SU-DHL-6 (cell line): Measurements from ENCODE around the gene IARS2.

Source experiments
- H2AFZ ChIP-seq: fragments of 200-600 bp; sonication (generic); 2 replicates; pipeline ENCODE4 v1.6.1; 2014; ENCODE audit warnings: low read depth, mild to moderate bottlenecking, moderate library complexity, mixed read lengths, antibody characterized with exemption, low read length; ENCODE audit not compliant: severe bottlenecking
- H3F3A ChIP-seq: fragments of 200-600 bp; shearing (Covaris generic); 2 replicates; pipeline ENCODE4 v1.6.0; 2016; ENCODE audit warnings: antibody characterized with exemption, mild to moderate bottlenecking; ENCODE audit not compliant: insufficient read depth
- H3K27ac ChIP-seq: fragments of 200-600 bp; sonication (generic); 2 replicates; pipeline ENCODE4 v1.5.1; 2016; ENCODE audit warnings: low read depth, mild to moderate bottlenecking, low read length, moderate library complexity, mixed read lengths
- H3K27me3 ChIP-seq: fragments of 200-600 bp; sonication (generic), shearing (Covaris generic); 2 replicates; pipeline ENCODE4 v1.6.0; 2014; ENCODE audit warnings: mild to moderate bottlenecking, low read length
- H3K36me3 ChIP-seq: fragments of 200-600 bp; sonication (generic); 2 replicates; pipeline ENCODE4 v1.6.1; 2014; ENCODE audit warnings: mild to moderate bottlenecking, low read length, mixed read lengths
- H3K4me2 ChIP-seq: fragments of 300-600, 200-600 bp; shearing (Covaris generic), sonication (generic); 2 replicates; pipeline ENCODE4 v1.6.0; 2014; ENCODE audit warnings: low read length, low read depth, mild to moderate bottlenecking; ENCODE audit not compliant: poor library complexity, severe bottlenecking
- H3K4me3 ChIP-seq: fragments of 200-600 bp; sonication (generic); 2 replicates; pipeline ENCODE4 v1.5.1; 2014; ENCODE audit warnings: antibody characterized with exemption, low read length, mild to moderate bottlenecking, mixed read lengths; ENCODE audit not compliant: insufficient read depth, poor library complexity, severe bottlenecking
- H3K79me2 ChIP-seq: fragments of 200-600 bp; sonication (generic); 2 replicates; pipeline ENCODE4 v1.6.1; 2014; ENCODE audit warnings: mild to moderate bottlenecking, low read length, moderate library complexity; ENCODE audit not compliant: insufficient read depth
- H3K9ac ChIP-seq: fragments of 200-600 bp; sonication (generic); 2 replicates; pipeline ENCODE4 v1.7.0; 2014; ENCODE audit warnings: mild to moderate bottlenecking, low read length
- H3K9me2 ChIP-seq: fragments of 200-600 bp; sonication (generic); replicated peaks from 2 replicates; pipeline ENCODE4 v1.6.1; 2014; ENCODE audit warnings: low read length; ENCODE audit not compliant: insufficient read depth
- H3K9me3 ChIP-seq: fragments of 200-600 bp; sonication (generic); 2 replicates; pipeline ENCODE4 v1.6.1; 2014; ENCODE audit warnings: low read length, mixed read lengths; ENCODE audit not compliant: insufficient read depth
- H4K20me1 ChIP-seq: fragments of 200-600 bp; sonication (generic); 2 replicates; pipeline ENCODE4 v1.6.1; 2014; ENCODE audit warnings: low read depth, mild to moderate bottlenecking, antibody characterized with exemption, low read length, moderate library complexity, mixed read lengths
- CTCF ChIP-seq: fragments of 200-600 bp; sonication (generic); IDR thresholded peaks from one replicate; pipeline ENCODE4 v1.5.1; 2017; ENCODE audit warnings: antibody characterized with exemption, mild to moderate bottlenecking, low read length, moderate library complexity; ENCODE audit not compliant: insufficient read depth, poor library complexity, severe bottlenecking
- EZH2phosphoT487 ChIP-seq: fragments of 200-600 bp; sonication (generic), shearing (Covaris generic); conservative IDR thresholded peaks from 2 replicates; pipeline ENCODE4 v1.6.1; 2018; ENCODE audit warnings: mild to moderate bottlenecking, antibody characterized with exemption, low read length, moderate library complexity, mixed read lengths

Gene IARS2

DNA sequence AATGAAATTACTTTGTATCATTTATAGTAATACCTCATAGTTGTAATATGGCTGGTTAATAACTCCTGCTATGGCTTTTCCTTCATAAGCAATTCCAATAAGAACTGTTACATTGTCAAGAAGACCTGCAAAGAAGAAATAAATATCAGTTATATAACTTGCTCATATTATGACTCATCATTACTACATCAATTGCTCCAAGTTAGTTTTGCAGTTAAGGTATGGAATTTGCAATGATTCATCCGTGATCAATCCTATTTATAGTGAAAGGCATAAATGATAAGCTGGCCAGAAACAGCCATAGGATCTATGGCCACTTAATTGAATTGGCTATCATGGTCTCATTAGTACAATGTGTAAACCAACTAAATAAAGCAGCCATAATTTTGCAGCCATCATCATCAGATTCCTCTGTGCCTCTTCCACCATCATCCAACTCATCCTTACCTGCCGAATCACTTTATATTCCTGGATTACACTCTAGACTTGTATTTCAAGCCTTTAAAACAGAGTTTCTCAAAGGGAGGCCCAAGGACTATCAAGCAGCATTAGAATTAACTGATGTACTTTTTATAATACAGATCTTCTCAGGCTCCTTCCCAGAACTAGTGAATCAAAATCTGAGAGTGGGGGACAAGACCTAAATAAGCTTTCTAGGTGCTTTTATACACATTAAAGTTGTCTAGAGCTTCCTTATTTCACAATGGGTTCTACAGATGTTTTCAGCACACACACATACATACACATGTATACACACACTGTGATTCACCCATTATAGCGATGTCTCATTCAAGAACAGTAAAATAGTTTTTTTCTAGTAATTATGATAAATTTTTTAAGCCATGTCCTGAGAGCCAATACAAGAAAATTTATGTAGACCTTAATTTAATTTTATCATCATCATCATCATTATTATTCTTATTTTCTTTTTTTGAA, 26.4 kb upstream of the IARS2 start:
- TF ChIP-seq CTCF (no peak), EZH2phosphoT487 (no peak)
- Histone ChIP-seq H3K9me3 (no peaks in the 10 kb centered on the region), H3K4me2 (no peak overlapping the region), H3K9me2 (no peaks in the 10 kb centered on the region), H3F3A (0 out of 2 replicates have a peak, but pooled peaks cover 4% of the 10 kb centered on the region), H3K27ac (no peak overlapping the region), H3K27me3 (no peaks in the 10 kb centered on the region), H3K79me2 (no peaks in the 10 kb centered on the region), H3K36me3 (peaks cover 49% of the 10 kb centered on the region), H3K4me3 (no peak overlapping the region), H2AFZ (no peak overlapping the region), H4K20me1 (no peaks in the 10 kb centered on the region), H3K9ac (no peak overlapping the region)

- no peak for TF ChIP-seq CTCF
- TF ChIP-seq EZH2phosphoT487, result no peak
- no peaks in the 10 kb centered on the region for H3F3A ChIP-seq
- H3K4me3 ChIP-seq, result no peak overlapping the region
- 0 out of 2 replicates have a peak, but pooled peaks cover 9% of the 10 kb centered on the region for H4K20me1 ChIP-seq
- H3K9me2 ChIP-seq, result no peaks in the 10 kb centered on the region
- H3K27ac ChIP-seq, result no peak overlapping the region
- H3K9ac ChIP-seq, result no peak overlapping the region
- no peaks in the 10 kb centered on the region for H3K9me3 ChIP-seq
- H3K79me2 ChIP-seq, result peaks cover 59% of the 10 kb centered on the region
- no peak overlapping the region for H2AFZ ChIP-seq
- peaks cover 40% of the 10 kb centered on the region; the same call in 1 of the 2 replicates for H3K36me3 ChIP-seq
- no peak overlapping the region for H3K4me2 ChIP-seq
- no peaks in the 10 kb centered on the region for H3K27me3 ChIP-seq
Observed at GRCh38 chr1:220076861-220077762, 16.8 kb upstream of the IARS2 start.

- TF ChIP-seq EZH2phosphoT487, result no peak
- Histone ChIP-seq H2AFZ (no peak overlapping the region), H3K79me2 (peaks cover 67% of the 10 kb centered on the region), H3K9me3 (no peaks in the 10 kb centered on the region), H4K20me1 (0 out of 2 replicates have a peak, but pooled peaks cover 11% of the 10 kb centered on the region), H3K27me3 (no peaks in the 10 kb centered on the region), H3K27ac (no peak overlapping the region), H3K4me3 (no peak overlapping the region), H3F3A (no peaks in the 10 kb centered on the region), H3K9me2 (no peaks in the 10 kb centered on the region), H3K4me2 (no peak overlapping the region), H3K9ac (no peak overlapping the region), H3K36me3 (peaks cover 37% of the 10 kb centered on the region; the same call in 1 of the 2 replicates)
Observed at GRCh38 chr1:220077887-220078286, 16.0 kb upstream of the IARS2 start.
